ENCODE data around the gene CASP8.

CASP8 gene

DNA sequence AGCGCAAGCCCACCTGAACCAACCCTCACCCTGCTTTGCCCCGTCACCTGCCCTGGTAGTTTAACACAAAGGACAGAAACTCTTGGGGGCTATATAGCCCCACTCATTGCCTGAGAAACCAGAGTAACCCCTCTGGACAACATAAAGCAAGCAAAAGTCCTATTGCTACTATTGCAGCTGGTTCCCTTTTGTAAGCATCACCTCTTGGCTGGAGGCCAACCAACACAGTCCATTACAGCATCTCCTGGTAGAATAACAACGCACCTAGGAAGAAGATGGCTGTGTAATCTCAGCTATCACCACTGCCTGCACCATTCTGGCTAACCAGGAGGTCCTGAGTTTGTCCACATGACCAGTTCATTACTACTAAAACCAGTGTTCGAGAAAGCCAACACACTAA lies 60.4 kb downstream of the CASP8 start:
- Mint-ChIP-seq H3K36me3 (peaks cover 59% of the 10 kb centered on the region), H3K4me3 (no peak overlapping the region), H3K27ac (no peak overlapping the region), H3K9me3 (ENCODE audit: low read depth) (peaks cover 24% of the 10 kb centered on the region), H3K4me1 (ENCODE audit: low read depth) (no peaks in the 10 kb centered on the region), H3K27me3 (no peaks in the 10 kb centered on the region)

DNA sequence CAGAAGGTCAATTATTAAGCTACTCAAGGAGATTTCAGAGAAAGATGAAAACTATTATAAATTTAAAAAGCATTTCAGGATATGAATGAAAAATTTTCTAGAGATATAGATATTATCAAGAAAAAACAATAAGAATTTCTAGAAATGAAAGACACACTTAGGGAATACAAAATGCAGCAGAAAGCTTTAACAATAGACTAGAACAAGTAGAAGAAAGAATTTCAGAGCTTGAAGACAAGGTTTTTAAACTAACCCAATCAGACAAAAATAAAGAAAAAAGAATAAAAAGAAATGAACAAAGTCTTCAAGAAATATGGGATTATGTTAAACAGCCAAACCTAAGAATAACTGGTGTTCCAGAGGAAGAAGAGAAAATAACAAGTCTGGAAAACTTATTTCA lies 62.4 kb downstream of the CASP8 start:
- Mint-ChIP-seq H3K36me3 (peaks cover 52% of the 10 kb centered on the region), H3K27ac (no peak overlapping the region), H3K4me3 (no peak overlapping the region), H3K9me3 (ENCODE audit: low read depth) (peaks cover 15% of the 10 kb centered on the region), H3K4me1 (ENCODE audit: low read depth) (no peaks in the 10 kb centered on the region), H3K27me3 (no peaks in the 10 kb centered on the region)

DNA sequence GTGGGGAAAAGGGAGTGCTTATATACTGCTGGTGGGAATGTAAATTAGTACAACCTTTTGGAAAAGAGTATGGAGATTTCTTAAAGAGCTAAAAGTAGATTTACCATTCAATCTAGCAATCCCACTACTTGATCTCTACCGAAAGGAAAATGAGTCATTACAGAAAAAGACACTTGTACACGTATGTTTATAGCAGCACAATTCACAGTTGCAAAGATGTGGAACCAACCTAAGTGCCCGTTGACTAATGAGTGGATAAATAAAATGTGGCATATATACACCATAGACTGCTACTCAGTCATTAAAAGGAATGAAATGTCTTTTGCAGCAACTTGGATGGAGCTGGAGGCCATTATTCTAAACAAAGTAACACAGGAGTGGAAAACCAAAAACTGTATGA lies 67.3 kb downstream of the CASP8 start:
- Mint-ChIP-seq H3K9me3 (ENCODE audit: low read depth) (peaks cover 13% of the 10 kb centered on the region), H3K27ac (no peak overlapping the region), H3K4me1 (ENCODE audit: low read depth) (peaks cover 9% of the 10 kb centered on the region), H3K27me3 (no peaks in the 10 kb centered on the region), H3K4me3 (no peak overlapping the region), H3K36me3 (peaks cover 35% of the 10 kb centered on the region)

DNA sequence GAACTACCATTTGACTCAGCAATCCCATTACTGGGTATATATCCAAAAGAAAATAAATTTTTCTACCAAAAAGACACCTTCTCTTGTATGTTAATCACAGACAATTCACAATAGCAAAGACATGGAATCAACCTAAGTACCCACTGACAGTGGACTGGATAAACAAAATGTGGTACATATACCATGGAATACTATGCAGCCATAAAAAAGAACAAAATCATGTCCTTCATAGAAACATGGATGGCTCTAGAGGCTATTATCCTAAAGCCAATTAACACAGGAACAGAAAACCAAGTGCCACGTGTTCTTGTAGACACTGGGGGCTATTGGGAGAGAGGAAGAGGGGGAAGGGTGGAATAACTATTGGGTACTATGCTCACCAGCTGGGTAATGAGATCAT lies 69.1 kb downstream of the CASP8 start:
- Mint-ChIP-seq H3K4me1 (ENCODE audit: low read depth) (peaks cover 9% of the 10 kb centered on the region), H3K27ac (no peak overlapping the region), H3K27me3 (no peaks in the 10 kb centered on the region), H3K9me3 (ENCODE audit: low read depth) (peaks cover 10% of the 10 kb centered on the region), H3K4me3 (no peak overlapping the region), H3K36me3 (peaks cover 25% of the 10 kb centered on the region)

Measured in activated naive CD8-positive, alpha-beta T cell (primary cell).